Muscle of leg (tissue), 11 donors: ENCODE results near the gene DUS1L. TPM values are rescaled to one million over a fixed set of nuclear protein-coding genes. Genes with fewer than 3 reads are reported as not detected.
A peak's percentile ranks its signal among the peaks of the same experiment; 100 is the strongest.
"Not testable (repeated sequence)": the region's sequence is repeated elsewhere in the genome, so short reads cannot be mapped to it uniquely, and the experiment has no call there.

Experiments
- DNase-seq: peaks from one replicate; pipeline ENCODE4 v3.0.0; 2013
- H3K27ac ChIP-seq: one replicate; pipeline ENCODE4 v1.5.1; 2013; ENCODE audit warnings: mild to moderate bottlenecking, low read length, control low read depth
- H3K27me3 ChIP-seq: one replicate; pipeline ENCODE4 v1.6.1; 2013; ENCODE audit warnings: low read length; ENCODE audit not compliant: control insufficient read depth, insufficient read depth
- H3K36me3 ChIP-seq: one replicate; pipeline ENCODE4 v1.6.1; 2013; ENCODE audit warnings: low read length; ENCODE audit not compliant: control insufficient read depth, insufficient read depth
- H3K4me1 ChIP-seq: one replicate; pipeline ENCODE4 v1.6.1; 2013; ENCODE audit warnings: low read length; ENCODE audit not compliant: control insufficient read depth, insufficient read depth
- H3K4me3 ChIP-seq: one replicate; pipeline ENCODE4 v1.5.1; 2013; ENCODE audit warnings: low read length, control low read depth
- H3K9me3 ChIP-seq: replicated peaks from 2 replicates; pipeline ENCODE4 v1.6.1; 2013; ENCODE audit warnings: low read depth, low read length; ENCODE audit not compliant: control insufficient read depth
- WGBS: methylation state at CpG from one replicate; pipeline ENCODE4 v1.1.5; 2013; ENCODE audit warnings: missing lambda C conversion rate; ENCODE audit not compliant: insufficient coverage; 5-methylcytosine and 5-hydroxymethylcytosine counted together
- polyA plus RNA-seq, 8 donors: library from polyadenylated mRNA; unstranded; fragments of 120-200 nt; gene quantifications; one replicate each; pipeline versions ENCODE4 v1.2.1 to v1.2.3, GENCODE V29; 2013; ENCODE audit warnings: inconsistent platforms in 1 of 8, low replicate concordance in 1 of 8; ENCODE audit not compliant: insufficient read length in 8 of 8, insufficient read depth in 1 of 8
- total RNA-seq: library from RNA; stranded (reverse); fragments of 120-200 nt; gene quantifications from one replicate; pipeline ENCODE4 v1.2.4, GENCODE V29; 2013

Gene DUS1L
- total and polyA plus RNA-seq, 9 donors: 43.6 to 73.5 (median 59.1) TPM

- peaks cover 20% of the 10 kb centered on the region for H3K4me1 ChIP-seq
- peaks cover 43% of the 10 kb centered on the region for H3K36me3 ChIP-seq
- WGBS: 85% methylated on average over 19 of the region's 25 CpGs
- DNase-seq: no peak
- H3K27me3 ChIP-seq: no peaks in the 10 kb centered on the region
- no peaks in the 10 kb centered on the region for H3K9me3 ChIP-seq
- no peak overlapping the region for H3K4me3 ChIP-seq
- no peak overlapping the region for H3K27ac ChIP-seq
Observed at GRCh38 chr17:82047914-82048570, 17.6 kb downstream of the DUS1L start.

GRCh38 chr17:82047379-82047778 lies 18.2 kb downstream of the DUS1L start:
- no peaks in the 10 kb centered on the region for H3K27me3 ChIP-seq
- no peak overlapping the region for H3K4me3 ChIP-seq
- peaks cover 43% of the 10 kb centered on the region for H3K36me3 ChIP-seq
- H3K9me3 ChIP-seq: no peaks in the 10 kb centered on the region
- no peak overlapping the region for H3K27ac ChIP-seq
- 85% methylated on average over 24 of the region's 24 CpGs for WGBS
- H3K4me1 ChIP-seq: peaks cover 14% of the 10 kb centered on the region
- DNase-seq: no peak

- no peaks in the 10 kb centered on the region for H3K9me3 ChIP-seq
- WGBS: 84% methylated on average over 21 of the region's 21 CpGs
- DNase-seq: no peak
Observed at GRCh38 chr17:82046903-82047302, 18.7 kb downstream of the DUS1L start.

GRCh38 chr17:82045936-82046484 lies 19.6 kb downstream of the DUS1L start:
- WGBS: 74% methylated on average over 7 of the region's 14 CpGs

More at GRCh38 chr17:82046903-82047302, 18.7 kb downstream of the DUS1L start:
- H3K4me1 ChIP-seq: peaks cover 11% of the 10 kb centered on the region
- no peak overlapping the region for H3K27ac ChIP-seq
- H3K27me3 ChIP-seq: no peaks in the 10 kb centered on the region
- H3K4me3 ChIP-seq: no peak overlapping the region
- peaks cover 43% of the 10 kb centered on the region for H3K36me3 ChIP-seq

DNA sequence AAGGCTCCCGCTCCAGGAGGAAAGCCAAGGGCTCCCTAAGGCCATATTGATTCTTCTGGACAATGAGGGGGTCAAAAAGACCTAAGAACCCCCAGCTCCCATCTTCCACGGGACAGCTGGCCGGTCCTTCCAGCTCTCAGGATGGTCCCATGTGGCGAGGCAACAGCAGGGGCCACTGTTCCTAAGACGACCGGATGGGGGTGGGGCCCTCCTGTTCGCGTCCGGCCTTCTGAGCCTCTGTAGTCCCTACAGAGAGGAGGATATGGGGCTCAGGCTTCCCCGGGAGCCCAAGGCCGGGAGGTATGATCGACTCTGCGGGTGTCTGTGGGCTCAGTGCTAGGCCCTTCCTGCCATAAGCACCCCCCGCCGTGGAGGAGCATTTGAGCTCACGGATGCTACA lies 22.1 kb downstream of the DUS1L start:
- no peak for DNase-seq
- Histone ChIP-seq H3K27me3 (no peaks in the 10 kb centered on the region), H3K9me3 (no peaks in the 10 kb centered on the region), H3K4me1 (no peaks in the 10 kb centered on the region), H3K36me3 (peaks cover 21% of the 10 kb centered on the region), H3K27ac (no peak overlapping the region), H3K4me3 (no peak overlapping the region)
- WGBS: 48% methylated on average over 13 of the region's 16 CpGs

More at GRCh38 chr17:82045936-82046484, 19.6 kb downstream of the DUS1L start:
- no peak overlapping the region for H3K4me3 ChIP-seq
- H3K9me3 ChIP-seq: no peaks in the 10 kb centered on the region
- H3K27ac ChIP-seq: no peak overlapping the region
- no peak for DNase-seq
- H3K27me3 ChIP-seq: no peaks in the 10 kb centered on the region
- H3K36me3 ChIP-seq: peaks cover 43% of the 10 kb centered on the region
- peaks cover 10% of the 10 kb centered on the region for H3K4me1 ChIP-seq

DNA sequence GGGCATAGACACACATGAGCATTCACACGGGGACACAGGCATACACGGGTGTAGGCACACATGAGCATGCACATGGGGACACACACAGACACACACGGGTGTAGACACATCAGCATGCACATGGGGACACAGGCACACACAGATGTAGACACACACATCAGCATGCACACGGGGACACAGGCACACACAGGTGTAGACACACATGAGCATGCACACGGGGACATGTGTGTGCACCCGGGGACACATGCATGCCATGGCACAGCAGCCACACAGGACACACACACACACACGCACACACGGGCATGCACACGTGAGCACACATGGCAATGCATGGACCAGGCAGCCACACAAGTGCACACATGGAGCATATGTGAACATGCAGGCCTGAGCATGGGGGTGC lies 23.0 kb downstream of the DUS1L start:
- peaks cover 5% of the 10 kb centered on the region for H3K4me1 ChIP-seq
- H3K4me3 ChIP-seq: no peak overlapping the region
- WGBS: 79% methylated on average over 7 of the region's 9 CpGs
- no peaks in the 10 kb centered on the region for H3K9me3 ChIP-seq
- H3K27ac ChIP-seq: no peak overlapping the region
- no peak for DNase-seq
- peaks cover 13% of the 10 kb centered on the region for H3K36me3 ChIP-seq
- no peaks in the 10 kb centered on the region for H3K27me3 ChIP-seq

DNA sequence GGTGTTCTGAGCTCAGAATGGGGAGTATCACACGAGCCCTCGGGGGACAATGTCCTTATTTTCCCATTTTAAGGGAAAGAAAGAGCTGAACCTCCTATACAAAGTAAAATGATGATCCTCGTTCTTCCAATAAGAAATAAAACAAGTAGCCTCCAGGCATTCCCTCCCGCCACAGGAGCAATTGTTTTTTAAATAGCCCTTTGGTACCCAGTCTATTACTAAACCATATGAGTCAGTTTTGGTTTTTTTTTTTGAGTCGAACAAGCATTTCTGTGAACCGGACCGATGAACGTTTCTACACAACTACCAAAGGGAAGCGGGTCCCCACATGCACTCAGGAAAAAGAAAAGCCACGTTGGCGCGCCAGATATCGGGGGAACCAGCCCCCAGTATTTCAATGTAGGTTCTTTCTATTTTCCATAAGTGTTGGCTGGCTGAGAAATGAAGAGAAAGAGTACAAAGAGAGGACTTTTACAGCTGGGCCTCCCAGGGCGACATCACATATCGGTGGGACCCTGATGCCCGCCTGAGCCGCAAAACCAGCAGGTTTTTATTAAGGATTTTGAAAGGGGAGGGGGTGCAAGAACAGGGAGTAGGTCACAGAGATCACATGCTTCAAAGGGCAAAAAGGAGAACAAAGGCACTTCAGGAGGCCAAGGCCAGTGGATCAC lies 24.3 kb downstream of the DUS1L start:
- WGBS: 56% methylated on average over 6 of the region's 17 CpGs
- no peak overlapping the region for H3K4me3 ChIP-seq
- H3K36me3 ChIP-seq: peaks cover 2% of the 10 kb centered on the region
- no peaks in the 10 kb centered on the region for H3K27me3 ChIP-seq
- DNase-seq: no peak
- peaks cover 13% of the 10 kb centered on the region for H3K4me1 ChIP-seq
- no peak overlapping the region for H3K27ac ChIP-seq
- H3K9me3 ChIP-seq: no peaks in the 10 kb centered on the region

- H3K4me3 ChIP-seq: no peak overlapping the region
- H3K27ac ChIP-seq: no peak overlapping the region
- peaks cover 16% of the 10 kb centered on the region for H3K4me1 ChIP-seq
- no peaks in the 10 kb centered on the region for H3K9me3 ChIP-seq
- WGBS: 91% methylated on average over 6 of the region's 8 CpGs
- no peak for DNase-seq
- peaks cover 5% of the 10 kb centered on the region for H3K36me3 ChIP-seq
- H3K27me3 ChIP-seq: no peaks in the 10 kb centered on the region
Observed at GRCh38 chr17:82039695-82040299, 25.8 kb downstream of the DUS1L start.

- not testable (repeated sequence) for DNase-seq, H3K27me3 ChIP-seq, H3K4me3 ChIP-seq, H3K36me3 ChIP-seq, H3K27ac ChIP-seq, H3K9me3 ChIP-seq
- H3K4me1 ChIP-seq: peaks cover 16% of the 10 kb centered on the region
- WGBS: 90% methylated on average over 7 of the region's 16 CpGs
Observed at GRCh38 chr17:82038796-82039409, 26.7 kb downstream of the DUS1L start.

GRCh38 chr17:82037889-82038195 lies 27.8 kb downstream of the DUS1L start:
- DNase-seq: no peak
- Histone ChIP-seq H3K27me3 (peaks cover 2% of the 10 kb centered on the region), H3K27ac (peak overlapping the region; percentile 25), H3K4me1 (peaks cover 16% of the 10 kb centered on the region), H3K9me3 (no peaks in the 10 kb centered on the region), H3K36me3 (peaks cover 8% of the 10 kb centered on the region), H3K4me3 (peak overlapping the region; percentile 45)
- 8% methylated on average over 10 of the region's 10 CpGs for WGBS
